A172 (cell line): ENCODE data around the gene NPAS3. TPM values are rescaled to one million over a fixed set of nuclear protein-coding genes. Genes with fewer than 3 reads are reported as not detected.

Experiments
- DNase-seq: peaks from one replicate; pipeline ENCODE4 v3.0.0-alpha.2; 2015; ENCODE audit warnings: low spot score
- total RNA-seq: library from RNA; depleted of rRNA; stranded (reverse); fragments of >200 nt; shearing (Covaris generic); gene quantifications from 2 replicates; pipeline ENCODE4 v1.2.3, GENCODE V29; 2014

Gene NPAS3
- total RNA-seq, 1 experiment from 2014 or later = 0.41 TPM

DNA sequence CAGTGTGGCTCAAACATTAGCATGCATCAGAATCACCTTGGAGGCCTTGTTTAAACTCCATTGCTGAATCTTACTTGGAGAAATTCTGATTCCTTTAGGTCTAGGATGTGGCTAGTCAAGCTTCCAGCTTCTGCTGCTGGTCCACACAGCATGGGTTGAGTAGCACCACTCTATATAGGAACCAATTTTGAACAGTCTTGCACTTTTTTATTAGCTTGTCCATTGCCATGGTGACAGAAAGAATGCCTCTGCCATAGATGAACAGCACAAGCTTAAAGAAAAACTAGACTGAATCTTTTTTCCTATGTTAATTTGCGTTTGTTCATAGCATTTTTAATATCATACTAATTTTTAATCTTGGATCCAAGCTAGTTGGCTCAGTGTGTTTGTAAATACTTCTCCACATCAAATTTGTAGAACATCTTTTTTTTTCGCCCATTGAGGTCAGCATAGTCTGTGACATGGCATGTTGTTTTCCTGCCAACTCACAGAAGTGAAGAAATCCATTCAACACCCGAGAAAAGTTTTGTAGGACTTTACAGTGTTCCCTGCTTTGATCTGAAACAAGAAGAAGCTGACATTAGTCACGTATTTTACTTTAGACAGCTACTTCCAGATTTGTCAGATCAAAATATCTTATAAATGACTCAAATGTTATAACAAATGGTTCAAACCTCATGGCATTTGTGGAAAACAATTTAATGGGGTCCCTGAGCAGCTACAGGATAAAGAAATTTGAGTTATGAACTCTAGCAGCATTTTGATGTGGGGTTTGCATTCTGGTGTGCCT is 573.4 kb downstream of the NPAS3 start:
- DNase-seq = no peak

DNA sequence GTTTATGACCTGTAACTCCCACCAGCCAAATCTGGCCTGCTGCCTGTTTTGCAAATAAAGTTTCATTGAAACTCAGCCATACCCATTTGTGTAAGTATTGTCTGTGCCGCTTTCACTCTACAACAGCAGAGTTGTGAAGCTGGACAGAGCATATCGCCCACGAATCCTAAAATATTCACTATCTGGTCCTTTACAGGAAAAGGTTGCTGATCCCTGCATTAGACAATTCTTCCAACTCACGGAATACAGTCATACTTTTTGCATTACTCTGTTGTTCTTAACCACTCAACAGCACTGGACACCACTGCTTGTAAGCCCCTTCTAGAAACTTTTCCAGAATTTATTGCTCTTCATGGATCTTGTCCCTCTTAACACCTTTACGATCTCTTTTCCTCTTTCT is 576.8 kb downstream of the NPAS3 start:
- no peak for DNase-seq

GRCh38 chr14:33515899-33516298 is 577.2 kb downstream of the NPAS3 start:
- no peak for DNase-seq

GRCh38 chr14:33516898-33517436 is 578.3 kb downstream of the NPAS3 start:
- no peak for DNase-seq

GRCh38 chr14:33521192-33521591 is 582.5 kb downstream of the NPAS3 start:
- no peak for DNase-seq

GRCh38 chr14:33524244-33524643 is 585.6 kb downstream of the NPAS3 start:
- no peak for DNase-seq

- DNase-seq = no peak
Observed at GRCh38 chr14:33525626-33526025, 586.9 kb downstream of the NPAS3 start.

DNA sequence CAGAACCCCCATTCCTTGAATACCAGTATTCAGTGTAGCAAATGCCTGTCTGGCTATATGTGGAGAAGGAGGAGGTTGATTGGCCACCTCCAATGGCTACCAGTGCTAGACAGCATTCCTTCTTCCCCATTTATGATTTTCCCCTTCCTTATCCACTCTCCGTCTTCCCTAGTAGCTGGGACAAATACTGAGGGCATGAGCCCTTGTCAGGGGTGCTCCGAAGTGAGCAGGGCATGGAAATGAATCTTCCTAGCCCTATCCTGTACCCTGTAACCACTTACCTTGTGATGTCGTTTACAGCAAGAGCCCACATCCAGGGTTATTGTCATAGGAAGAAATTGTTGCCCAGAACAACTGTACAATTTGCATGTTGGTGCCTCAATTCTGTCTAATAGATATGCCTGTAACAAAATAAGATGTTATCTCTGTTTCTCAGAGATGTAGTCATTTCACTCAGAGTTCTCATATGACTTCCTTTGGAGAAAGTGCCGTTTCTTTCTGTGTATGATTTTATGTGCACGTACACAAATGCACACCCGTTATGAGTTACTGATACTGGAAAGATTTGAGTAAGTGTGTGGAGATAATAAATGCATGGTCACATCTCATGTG is 588.5 kb downstream of the NPAS3 start:
- DNase-seq = no peak

- DNase-seq = no peak
Observed at GRCh38 chr14:33528655-33529054, 590.0 kb downstream of the NPAS3 start.

- no peak for DNase-seq
Observed at GRCh38 chr14:33529787-33530757, 591.4 kb downstream of the NPAS3 start.

DNA sequence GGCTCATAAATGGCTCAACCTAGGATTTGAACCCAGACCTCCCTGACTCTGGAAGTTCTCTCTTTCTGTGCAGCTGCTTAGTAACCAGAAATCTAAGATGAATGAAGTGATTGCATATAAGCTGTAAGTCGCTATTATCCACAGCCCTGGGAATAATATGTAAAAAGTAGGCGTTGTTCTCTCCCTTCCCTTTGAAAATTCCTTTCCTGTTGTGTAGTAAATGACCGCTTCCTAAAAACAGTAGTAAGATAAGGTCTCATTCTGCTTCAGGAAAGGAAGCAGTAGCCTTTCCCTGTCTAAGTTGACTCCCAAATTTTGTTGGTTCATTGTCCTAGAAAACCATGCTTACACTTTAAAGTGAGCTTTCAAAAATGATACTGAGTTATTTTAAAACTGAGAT is 593.9 kb downstream of the NPAS3 start:
- no peak for DNase-seq

GRCh38 chr14:33534104-33534503 is 595.4 kb downstream of the NPAS3 start:
- DNase-seq = no peak

DNA sequence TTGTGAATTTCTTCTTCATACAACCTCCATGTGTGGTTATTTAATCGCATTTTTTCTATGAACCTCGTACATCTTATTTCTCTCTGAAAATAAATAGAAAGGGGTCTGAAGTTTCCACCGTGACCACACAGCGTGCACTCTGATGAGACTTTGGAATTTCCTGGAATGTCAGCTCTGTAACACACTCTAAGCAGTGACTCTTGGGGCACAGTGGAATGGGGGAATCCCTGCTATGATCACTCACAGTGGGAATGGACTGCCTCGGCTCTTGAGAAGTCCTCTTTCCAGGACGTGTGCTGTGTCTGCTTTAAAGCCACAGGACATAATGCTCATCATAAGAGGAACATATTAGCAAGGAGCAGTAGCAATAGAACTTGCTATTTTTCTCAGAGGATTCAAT is 596.0 kb downstream of the NPAS3 start:
- no peak for DNase-seq

DNA sequence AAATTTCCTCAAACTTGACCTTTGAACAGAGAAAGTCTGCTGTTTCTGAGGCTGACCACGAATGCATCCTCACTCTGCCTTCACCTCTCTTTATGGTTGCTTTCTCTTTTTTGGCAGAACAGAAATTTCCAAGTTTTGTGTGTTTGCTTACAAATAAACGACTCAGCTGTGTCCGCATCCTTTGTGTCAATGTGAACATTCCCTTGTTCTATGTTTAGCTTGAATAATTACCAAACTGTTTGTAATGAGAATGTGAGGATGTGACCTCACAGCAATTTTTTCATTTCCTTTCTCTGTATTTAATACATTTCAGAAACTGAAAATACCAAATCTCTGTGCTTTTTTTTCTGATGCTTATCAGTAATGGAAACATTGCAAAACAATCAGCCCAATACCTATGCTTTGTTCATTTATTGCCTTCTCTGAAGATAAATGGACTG is 601.3 kb downstream of the NPAS3 start:
- no peak for DNase-seq

DNA sequence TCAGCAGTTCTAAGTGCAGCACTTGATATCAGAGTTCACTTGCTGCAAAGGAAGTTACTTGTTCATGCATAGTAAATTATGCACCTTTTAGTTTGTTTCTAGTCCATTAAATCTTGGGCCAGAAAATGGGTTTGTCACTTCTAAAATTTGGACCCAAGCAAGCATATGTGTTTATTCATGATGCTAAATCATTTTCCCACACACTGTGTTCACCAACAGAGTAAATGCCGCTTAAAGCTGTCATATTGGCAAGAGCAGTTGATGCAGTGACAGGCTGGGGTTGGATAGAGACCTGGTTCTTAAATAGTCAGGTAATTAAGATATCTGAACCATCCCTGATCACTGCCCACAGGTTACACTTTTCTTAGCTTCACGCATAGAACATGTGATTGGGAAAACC is 602.5 kb downstream of the NPAS3 start:
- DNase-seq = no peak

DNA sequence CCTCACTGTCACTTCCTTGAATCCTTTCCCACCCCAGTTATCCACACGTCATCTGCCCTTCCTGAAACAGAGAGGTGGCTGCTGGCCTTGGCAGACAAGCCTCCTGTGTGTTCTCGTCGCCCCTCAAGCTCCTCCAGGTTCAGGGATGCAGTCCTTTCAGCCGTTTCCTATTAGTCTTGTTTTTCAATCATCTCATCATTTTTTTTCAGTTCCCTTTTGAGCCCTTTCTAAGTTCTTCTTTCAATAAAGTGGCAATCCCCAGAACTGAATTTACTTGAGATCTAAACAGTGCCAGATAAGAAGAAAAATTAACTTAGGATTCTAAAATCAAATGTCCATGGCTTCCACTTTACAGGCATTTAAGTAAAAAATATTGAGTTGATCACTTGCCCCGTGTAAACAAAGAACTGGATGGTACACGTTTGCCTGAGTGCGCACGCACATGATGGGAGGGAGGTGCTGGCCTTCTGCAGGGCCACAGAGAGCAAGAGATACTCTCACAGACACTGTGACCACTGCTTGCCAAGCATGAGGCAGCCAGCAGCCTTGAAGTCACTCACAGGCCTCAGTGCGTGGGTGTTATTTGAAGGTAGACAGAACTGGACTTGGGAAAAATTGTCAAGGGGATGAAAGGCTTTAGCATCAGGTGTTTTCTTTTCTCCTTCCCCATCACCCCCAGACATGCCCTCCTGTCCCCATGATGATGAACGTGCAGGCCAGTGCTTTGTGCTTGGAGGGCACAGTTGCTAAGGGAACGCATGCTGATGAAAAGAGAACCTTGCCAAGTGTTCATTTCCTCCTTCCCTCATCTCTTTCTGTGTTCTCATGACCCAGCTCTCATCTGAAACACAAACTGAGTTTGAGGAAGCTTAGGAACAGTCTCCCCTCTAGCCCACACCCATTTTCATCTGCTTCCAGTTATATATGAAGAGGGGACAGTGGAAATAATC is 603.9 kb downstream of the NPAS3 start:
- no peak for DNase-seq

GRCh38 chr14:33545696-33546095 is 607.0 kb downstream of the NPAS3 start:
- DNase-seq = no peak

DNA sequence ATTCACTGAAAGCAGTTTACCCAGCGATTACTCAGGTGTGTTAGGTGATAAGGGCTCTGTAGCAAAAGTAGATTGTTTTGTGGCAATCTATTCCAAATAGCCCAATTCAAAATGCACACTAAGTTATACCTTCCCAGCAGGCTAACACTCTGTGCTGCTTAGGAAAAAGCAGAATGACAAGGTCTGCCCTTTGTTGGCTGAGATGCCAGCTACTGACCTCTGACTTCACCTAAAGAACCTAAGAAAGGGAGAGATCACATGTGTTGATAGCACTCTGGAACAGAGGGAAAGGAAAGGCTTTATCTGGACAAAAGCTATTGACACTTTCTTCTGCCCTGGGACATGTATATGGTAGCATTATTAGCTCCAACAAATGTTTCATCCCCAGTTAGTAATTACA is 609.9 kb downstream of the NPAS3 start:
- DNase-seq = no peak

DNA sequence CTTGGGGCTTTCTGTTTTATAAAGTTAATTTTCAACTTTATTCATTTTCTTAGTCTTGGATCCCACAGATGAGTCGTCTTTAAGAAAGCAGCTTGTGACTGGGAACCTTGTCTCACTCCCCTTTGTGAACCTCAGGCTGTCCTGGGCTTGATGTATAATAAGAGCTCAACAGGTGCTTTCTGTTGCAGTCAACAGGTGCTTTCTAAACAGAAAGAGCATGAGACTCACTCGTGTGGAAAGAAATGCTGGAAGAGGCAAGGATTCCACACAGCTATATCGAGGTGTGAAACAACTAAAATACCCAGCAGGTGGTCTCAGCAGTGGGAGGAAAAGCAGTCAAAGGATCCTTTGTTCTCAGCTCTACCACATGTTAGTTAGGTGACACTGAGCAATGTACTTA is 613.3 kb downstream of the NPAS3 start:
- DNase-seq = no peak

- DNase-seq = no peak
Observed at GRCh38 chr14:33553706-33554278, 615.1 kb downstream of the NPAS3 start.

- DNase-seq = no peak
Observed at GRCh38 chr14:33554988-33555387, 616.3 kb downstream of the NPAS3 start.
